CD4-positive, alpha-beta T cell treated with Interferon gamma for 1 hour (primary cell): ENCODE data around the gene ZNF143.
A peak's percentile ranks its signal among the peaks of the same experiment; 100 is the strongest.

Experiments used
- DNase-seq: peaks from one replicate; pipeline ENCODE4 v3.0.0-alpha.2; 2020

Gene ZNF143

GRCh38 chr11:9550191-9550628 is 89.4 kb downstream of the ZNF143 start:
- DNase-seq, result no peak

GRCh38 chr11:9561279-9561982 is 100.6 kb downstream of the ZNF143 start:
- no peak for DNase-seq

GRCh38 chr11:9562716-9563115 is 101.9 kb downstream of the ZNF143 start:
- DNase-seq, result no peak

- DNase-seq, result no peak
These were observed 102.5 kb downstream of the ZNF143 start for GRCh38 chr11:9563196-9563730.

- peak; percentile 33 for DNase-seq
These were observed 105.2 kb downstream of the ZNF143 start for GRCh38 chr11:9565822-9566560.

- DNase-seq, result no peak
These were observed 105.8 kb downstream of the ZNF143 start for GRCh38 chr11:9566561-9567063.

- DNase-seq, result no peak
These were observed 106.6 kb downstream of the ZNF143 start for GRCh38 chr11:9567401-9567800.

- no peak for DNase-seq
These were observed 107.5 kb downstream of the ZNF143 start for GRCh38 chr11:9568161-9568853.

GRCh38 chr11:9568854-9569587 is 108.2 kb downstream of the ZNF143 start:
- peak; percentile 42 for DNase-seq

GRCh38 chr11:9569588-9570164 is 108.9 kb downstream of the ZNF143 start:
- DNase-seq, result no peak

GRCh38 chr11:9570313-9571025 is 109.7 kb downstream of the ZNF143 start:
- DNase-seq, result no peak

GRCh38 chr11:9571071-9571762 is 110.4 kb downstream of the ZNF143 start:
- no peak for DNase-seq

- no peak for DNase-seq
These were observed 110.9 kb downstream of the ZNF143 start for GRCh38 chr11:9571763-9572115.

GRCh38 chr11:9573052-9573774 is 112.4 kb downstream of the ZNF143 start, which contains the start of gene WEE1:
TSS of gene WEE1 (plus strand) at chr11:9573670. CDS start at chr11:9573934, 264 bp downstream.
- peak; percentile 96 for DNase-seq

- DNase-seq, result no peak
These were observed 113.2 kb downstream of the ZNF143 start for GRCh38 chr11:9573775-9574621.

- peak; percentile 7 for DNase-seq
These were observed 113.9 kb downstream of the ZNF143 start for GRCh38 chr11:9574622-9575259.

GRCh38 chr11:9575260-9576240 is 114.7 kb downstream of the ZNF143 start:
- DNase-seq, result no peak
